Measurements from ENCODE around the gene OR52J3.

The OR52J3 gene

GRCh38 chr11:5092821-5093585, 46.7 kb downstream of the OR52J3 start:
- no peak for DNase-seq (ENCODE audit: low read depth in 1 of 2, low spot score in 1 of 2)

GRCh38 chr11:5096011-5096410, 49.7 kb downstream of the OR52J3 start:
- DNase-seq (ENCODE audit: low read depth in 1 of 2, low spot score in 1 of 2), result no peak

All from stimulated activated CD4-positive, alpha-beta T cell treated with anti-CD3 and anti-CD28 coated beads, Interleukin-15, amount 100 ng/mL, for 1 hour (primary cell).